NCI-H2227 treated with DMSO at 0.1 percent for 48 hours (cell line): ENCODE data around the gene DENND4A.

ENCODE experiments used
- DNase-seq: peaks from one replicate; lab custom pipeline; 2025; lab: John Stamatoyannopoulos, UW

DENND4A gene

DNA sequence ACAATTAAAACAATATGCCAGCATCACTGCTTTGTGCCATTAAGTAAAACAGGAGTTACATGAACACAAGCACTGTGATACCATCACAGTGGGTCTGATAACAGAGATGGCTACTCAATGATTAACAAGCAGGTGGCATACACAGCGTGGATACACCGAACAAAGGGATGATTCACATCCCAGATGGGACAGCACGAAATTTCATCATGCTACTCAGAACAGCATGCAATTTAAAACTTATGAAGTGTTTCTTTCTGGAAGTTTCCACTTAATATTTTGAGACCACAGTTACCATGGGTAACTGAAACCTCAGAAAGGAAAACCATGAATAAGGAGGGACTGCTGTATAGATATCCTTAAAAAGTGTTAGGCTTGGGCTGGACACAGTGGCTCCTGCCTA, 125.8 kb downstream of the DENND4A start:
- no peak for DNase-seq

DNA sequence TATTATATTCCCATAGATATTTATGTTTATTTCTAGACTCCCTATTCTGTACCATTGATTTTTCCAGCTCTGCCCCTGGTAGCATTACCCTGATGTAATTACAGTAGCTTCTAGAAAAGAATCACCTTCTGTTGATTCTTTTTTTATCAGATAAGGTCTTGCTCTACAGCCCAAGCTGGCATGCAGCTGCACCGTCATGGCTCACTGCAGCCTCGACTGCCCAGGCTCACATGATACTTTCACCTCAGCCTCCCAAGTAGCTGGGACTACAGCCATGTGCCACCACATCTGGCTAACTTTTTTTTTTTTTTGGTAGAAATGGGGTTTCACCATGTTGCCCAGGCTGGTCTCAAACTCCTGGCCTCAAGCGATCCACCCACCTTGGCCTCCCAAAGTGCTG, 128.6 kb downstream of the DENND4A start:
- DNase-seq: no peak

- DNase-seq: no peak
Observed at GRCh38 chr15:65660927-65661326, 131.2 kb downstream of the DENND4A start.

DNA sequence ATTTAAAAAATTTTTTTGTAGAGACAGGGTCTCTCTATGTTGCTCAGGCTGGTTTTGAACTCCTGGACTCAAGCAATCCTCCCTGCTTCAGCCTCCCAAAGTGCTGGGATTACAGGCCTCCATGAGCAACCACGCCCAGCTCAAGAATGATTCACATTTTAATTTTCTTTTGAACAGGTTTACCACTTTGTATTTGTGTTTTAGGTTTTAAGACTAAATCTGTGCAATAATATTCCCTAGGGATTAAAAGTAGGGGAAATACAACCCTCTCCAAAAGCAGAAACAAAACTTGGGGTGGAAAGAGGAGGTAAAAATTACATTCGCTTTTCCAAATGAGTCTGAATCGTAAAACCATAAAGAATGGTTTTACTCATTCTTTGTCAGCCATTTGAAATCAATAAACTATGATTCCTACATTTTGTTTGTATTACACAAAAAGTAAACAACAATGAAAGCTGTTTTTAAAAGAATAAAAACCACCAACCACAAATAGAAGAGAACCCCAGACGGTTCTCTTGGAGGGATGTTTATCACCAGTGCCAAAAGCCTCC, 132.5 kb downstream of the DENND4A start:
- DNase-seq: no peak

- no peak for DNase-seq
Observed at GRCh38 chr15:65655457-65655856, 136.6 kb downstream of the DENND4A start.

- no peak for DNase-seq
Observed at GRCh38 chr15:65655026-65655425, 137.1 kb downstream of the DENND4A start.

DNA sequence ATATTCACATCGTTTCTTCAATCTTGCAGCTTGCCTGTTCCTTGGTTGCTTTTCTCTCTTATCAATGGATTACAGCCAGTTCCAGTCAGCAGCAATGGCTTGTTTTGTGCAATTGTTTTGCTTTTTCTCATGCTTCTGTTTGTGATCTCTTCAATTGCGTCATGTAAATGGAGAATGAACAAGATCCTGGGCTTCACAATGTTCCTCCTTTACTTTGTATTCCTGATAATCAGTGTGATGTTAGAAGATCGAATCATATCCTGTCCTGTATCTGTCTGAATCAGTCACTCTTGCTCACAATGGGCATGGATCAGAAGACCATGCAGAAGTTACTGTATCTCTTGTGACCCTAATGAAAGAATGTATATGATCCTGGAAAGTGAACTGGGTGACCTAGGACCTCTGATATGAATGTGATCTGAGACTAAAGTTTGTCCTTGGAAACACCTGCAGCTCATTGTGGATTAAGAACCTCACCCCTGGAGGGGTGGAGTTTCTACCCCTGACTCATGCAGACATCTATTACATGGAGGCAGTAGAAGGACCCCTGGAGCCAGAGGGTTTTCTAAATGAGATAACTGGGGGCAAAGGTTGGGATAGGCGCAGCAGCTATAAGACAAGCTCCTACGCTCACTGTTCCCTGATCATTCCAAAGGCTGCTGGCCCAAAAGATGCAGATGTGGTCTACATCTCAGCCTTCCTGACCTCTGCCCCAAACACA, 138.1 kb downstream of the DENND4A start:
- DNase-seq: no peak

- no peak for DNase-seq
Observed at GRCh38 chr15:65653341-65653740, 138.8 kb downstream of the DENND4A start.

DNA sequence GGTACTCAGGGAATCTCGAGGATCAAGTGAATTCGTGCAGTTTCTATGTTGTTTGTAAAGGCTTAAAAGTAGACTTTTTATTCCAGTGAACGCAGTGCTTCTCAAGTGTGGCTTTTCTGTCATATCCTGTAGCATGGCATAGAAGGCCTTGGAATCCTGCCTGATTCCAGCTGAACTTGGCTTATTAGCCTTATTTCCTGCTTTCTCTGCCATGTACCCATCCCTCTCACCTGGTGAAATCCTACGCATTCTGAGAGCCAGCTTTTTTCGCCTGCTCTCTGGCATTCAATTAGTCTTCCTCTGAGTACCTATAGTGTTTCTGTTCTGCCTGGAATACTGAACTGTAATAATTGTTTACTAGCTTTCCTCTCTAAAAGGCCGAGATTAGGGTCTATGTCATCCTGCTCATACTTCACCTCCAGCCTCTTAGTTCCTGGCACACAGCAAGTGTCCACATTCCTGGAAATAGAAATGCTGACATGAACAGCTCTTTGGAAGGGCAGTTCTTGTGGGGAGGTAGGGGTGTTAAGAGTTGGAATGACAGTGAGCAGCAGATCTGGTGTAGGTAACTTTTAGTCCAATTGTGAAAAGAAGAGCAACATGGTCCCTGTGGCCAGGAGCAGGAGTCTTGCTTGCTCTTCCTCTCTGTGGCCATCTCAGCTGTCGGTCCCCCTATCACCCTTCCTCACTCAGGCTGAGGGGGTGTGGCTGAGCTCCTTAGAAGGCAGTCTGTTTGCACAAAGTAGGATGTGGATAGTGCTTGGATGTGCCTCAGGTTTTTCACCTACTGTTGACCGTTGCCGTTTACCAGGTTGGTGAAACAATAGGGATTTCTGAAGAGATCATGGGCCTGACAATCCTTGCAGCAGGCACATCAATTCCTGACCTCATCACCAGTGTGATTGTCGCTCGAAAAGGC, 140.0 kb downstream of the DENND4A start:
- DNase-seq: no peak

DNA sequence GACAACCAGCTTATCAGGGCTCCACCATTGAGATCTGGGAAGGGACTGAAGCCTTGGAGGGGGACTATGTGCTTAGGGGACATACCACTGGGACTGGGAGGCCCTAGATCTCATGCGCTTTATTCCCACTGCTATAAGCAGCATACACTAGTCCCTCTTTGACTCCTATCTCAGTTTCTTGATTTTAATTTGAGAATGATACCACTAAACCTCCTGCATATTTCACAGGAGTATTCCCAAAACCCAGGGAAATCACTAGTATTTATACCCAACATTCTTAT, 141.1 kb downstream of the DENND4A start:
- DNase-seq: no peak

GRCh38 chr15:65650312-65651041, 141.6 kb downstream of the DENND4A start:
- no peak for DNase-seq

GRCh38 chr15:65646486-65646885, 145.6 kb downstream of the DENND4A start:
- DNase-seq: no peak

- DNase-seq: no peak
Observed at GRCh38 chr15:65645392-65645791, 146.7 kb downstream of the DENND4A start.

DNA sequence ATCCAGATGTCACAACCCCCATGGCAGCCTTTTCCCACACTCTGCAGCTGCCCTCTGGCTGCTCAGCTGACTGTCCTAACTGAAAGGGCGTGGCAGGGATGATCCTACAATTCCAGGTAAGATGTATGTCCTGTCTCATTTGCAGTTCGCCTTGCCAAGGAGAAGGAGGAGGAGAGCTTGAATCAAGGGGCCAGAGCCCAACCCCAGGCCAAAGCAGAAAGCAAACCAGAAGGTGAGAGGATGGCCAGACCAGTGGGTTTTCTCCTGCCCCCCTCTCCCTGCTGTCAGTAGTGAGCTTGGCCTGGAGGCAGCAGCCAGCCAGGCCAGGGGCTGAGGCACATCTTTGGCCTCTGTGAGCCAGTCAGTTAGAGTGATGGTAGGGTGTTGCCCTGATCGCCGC, 147.8 kb downstream of the DENND4A start:
- DNase-seq: no peak

DNA sequence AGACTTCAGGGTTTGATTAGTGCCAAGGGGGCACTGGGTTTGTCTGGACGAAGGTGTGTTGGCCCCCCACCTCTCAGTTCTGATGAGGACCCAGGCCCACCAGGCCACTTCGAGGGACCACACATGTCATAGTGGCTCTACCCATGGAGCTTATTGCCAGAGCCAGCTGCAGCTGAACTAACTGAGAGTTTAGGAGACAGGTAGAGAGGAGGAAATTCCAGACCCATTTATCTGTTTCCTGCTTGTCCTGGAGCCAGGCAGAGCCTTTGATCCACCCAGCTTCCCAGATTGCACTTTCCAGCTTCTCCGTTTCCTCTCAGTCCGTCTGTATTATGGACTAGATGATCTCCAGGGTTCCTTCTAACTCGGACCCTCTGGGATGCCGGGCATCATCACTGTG, 149.5 kb downstream of the DENND4A start:
- DNase-seq: no peak

DNA sequence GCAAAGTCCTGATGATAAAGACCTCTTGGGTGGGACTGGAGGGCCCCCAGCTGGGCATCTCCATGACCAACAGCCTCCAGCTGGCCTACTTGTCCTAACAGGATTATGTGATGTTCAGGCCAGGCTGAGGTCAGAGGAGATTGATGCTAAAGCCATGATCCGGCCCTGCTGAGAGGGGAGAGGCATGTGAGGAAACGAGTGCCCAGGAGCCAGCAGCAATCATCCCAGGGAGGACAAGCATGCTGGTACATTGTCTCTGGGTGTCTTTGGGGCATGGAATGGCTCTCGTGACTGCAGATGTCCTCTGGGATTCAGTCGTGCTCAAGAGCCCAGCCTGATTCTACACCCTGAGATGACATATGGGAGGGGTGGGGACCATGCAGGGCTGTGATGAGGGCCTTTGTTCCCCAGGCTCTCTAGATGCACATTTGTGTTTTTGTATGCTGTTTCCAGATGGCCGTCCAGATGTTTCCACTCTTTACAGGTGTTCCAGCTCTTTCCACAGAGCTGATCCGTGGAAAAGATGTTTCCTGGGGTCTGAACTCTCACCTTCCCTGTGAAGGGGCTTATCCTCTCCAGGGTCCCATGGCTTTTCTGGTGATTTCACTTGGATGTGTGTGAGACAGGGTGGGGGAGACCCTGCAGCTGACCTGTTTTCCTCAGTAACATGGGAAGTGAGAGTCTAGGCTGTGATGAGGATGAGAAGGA, 150.2 kb downstream of the DENND4A start:
- DNase-seq: no peak

DNA sequence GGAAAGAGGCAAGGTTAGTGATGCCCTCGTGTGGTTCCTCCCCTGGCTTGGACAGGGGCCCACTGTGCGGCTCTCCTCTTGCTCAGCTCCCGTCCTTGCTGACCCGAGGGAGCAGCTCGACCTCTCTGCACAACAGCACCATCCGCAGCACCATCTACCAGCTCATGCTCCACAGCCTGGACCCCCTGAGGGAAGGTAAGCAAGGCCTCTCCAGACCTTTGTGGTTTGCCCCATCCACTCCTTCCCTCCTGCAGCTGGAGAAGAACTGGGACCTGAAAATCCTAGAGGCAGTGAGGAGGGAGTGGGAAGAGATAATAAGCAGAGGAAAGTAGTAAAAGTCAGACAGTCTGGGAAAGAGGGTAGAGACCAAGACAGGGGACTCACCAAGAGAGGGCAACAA, 152.6 kb downstream of the DENND4A start:
- DNase-seq: no peak

DNA sequence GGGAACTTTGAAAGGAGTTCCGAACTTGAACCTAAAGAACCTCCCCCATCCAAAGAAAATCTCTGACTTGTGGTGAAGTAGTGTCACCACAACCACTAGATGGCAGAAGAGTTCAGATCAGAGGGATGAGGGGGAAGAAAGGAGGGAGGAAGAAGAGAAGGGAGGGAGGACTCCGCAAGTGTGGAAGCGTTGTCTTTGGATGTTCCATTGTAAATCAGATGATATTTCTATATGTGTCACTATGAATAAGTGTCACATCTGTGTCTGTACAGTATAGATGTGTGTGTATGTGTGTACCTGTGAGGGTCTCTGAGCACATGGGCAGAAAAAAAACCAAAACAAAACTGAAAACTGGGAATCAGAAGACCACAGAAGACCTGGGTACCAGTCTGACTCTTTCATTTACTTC, 153.4 kb downstream of the DENND4A start:
- DNase-seq: peak; percentile 64

GRCh38 chr15:65638109-65638508, 154.0 kb downstream of the DENND4A start:
- DNase-seq: no peak

GRCh38 chr15:65634356-65634755, 157.7 kb downstream of the DENND4A start:
- no peak for DNase-seq

- DNase-seq: no peak
Observed at GRCh38 chr15:65633752-65634151, 158.3 kb downstream of the DENND4A start.
